ENCODE data around the gene SLC50A1.

SLC50A1 gene

DNA sequence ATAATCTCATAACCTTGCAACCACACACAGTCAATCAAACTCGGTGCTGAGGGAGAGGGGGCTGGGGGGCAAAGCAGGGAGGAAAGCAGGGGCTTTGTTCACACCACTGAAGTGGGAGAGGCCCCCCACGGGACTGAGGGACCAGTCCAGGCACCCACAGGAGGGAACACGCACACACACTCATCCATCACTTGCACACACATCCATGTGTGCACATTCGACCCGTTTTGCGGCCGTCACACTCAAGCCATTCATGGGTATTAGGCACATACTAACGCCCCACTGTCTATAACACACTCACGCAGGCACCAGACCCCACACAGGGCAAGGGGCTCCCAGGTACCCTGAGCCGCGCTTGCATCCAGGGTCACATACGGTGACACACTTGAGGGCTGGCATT lies 43.0 kb upstream of the SLC50A1 start:
- in situ Hi-C loops (cut with HindIII; ENCODE audit: low pct_ligation_motif_present, low sequenced_read_pairs) = no loop called here
- TF ChIP-seq, protein P1, sequence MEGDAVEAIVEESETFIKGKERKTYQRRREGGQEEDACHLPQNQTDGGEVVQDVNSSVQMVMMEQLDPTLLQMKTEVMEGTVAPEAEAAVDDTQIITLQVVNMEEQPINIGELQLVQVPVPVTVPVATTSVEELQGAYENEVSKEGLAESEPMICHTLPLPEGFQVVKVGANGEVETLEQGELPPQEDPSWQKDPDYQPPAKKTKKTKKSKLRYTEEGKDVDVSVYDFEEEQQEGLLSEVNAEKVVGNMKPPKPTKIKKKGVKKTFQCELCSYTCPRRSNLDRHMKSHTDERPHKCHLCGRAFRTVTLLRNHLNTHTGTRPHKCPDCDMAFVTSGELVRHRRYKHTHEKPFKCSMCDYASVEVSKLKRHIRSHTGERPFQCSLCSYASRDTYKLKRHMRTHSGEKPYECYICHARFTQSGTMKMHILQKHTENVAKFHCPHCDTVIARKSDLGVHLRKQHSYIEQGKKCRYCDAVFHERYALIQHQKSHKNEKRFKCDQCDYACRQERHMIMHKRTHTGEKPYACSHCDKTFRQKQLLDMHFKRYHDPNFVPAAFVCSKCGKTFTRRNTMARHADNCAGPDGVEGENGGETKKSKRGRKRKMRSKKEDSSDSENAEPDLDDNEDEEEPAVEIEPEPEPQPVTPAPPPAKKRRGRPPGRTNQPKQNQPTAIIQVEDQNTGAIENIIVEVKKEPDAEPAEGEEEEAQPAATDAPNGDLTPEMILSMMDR (IDR thresholded peaks at IDR 0.05; ENCODE audit: low read depth, low read length, missing control alignments) = no peak
- Histone ChIP-seq H3K4me3 (ENCODE audit: low read depth, low read length) (no peak overlapping the region), H3K27ac (no peak overlapping the region), H3K36me3 (replicated peaks) (no peaks in the 10 kb centered on the region), H3K27me3 (replicated peaks) (peaks cover 10% of the 10 kb centered on the region)
- DNase-seq = no peak

DNA sequence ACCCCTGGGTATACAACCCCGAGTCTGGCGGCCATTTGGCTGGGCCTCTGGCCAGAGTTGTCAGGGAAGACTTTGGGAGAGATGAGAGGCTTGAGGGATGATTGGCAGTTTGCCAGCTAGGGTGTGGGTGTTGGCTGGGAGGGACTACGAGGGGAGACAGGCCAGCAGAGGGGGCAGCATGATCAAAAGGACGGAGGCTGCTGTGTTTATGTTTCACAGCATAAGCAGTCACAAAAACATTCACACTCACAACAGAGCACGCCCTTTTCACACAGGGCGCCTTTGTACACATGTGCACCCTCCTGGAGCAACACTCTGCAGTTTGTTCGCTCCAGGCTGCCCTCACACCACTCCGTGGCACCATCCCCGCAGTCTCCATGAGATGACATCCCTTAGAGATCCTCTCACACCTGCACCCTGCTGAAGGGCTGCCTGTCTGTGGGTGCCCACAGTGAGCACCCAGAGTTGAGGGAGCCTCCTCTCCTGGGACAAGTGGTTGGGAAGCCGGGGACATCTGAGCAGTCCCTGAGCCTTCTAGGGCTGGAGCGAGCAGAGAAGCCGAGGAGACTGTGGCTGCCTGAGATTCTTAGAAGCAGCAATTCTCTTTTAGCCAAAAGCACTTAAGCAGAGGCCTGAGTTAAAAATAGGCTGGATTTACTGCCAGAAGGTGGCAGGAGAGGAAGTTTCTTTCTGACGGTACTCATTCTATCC lies 41.6 kb upstream of the SLC50A1 start:
- TF ChIP-seq, protein P1 (IDR thresholded peaks at IDR 0.05; ENCODE audit: low read depth, low read length, missing control alignments) = peak; percentile 58
- in situ Hi-C loops (cut with HindIII; ENCODE audit: low pct_ligation_motif_present, low sequenced_read_pairs) = no loop called here
- DNase-seq = no peak
- peaks cover 10% of the 10 kb centered on the region for H3K27me3 ChIP-seq (replicated peaks)
- H3K4me3 ChIP-seq (ENCODE audit: low read depth, low read length) = no peak overlapping the region
- H3K36me3 ChIP-seq (replicated peaks) = no peaks in the 10 kb centered on the region
- no peak overlapping the region for H3K27ac ChIP-seq

DNA sequence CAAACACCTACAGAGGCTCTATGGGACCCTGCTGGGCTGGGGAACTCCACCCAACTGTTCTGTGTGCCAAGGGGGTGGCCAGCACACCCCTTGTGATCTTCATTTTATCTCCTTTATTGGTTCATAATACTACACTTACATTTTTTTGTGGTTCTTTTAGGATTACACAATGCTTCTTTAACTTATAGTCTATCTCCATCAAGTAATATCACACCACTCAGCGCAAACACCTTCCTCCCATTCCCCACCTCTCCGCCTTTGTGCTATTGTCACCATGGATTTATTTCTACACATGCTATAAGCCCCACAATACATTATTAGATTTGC lies 41.1 kb upstream of the SLC50A1 start:
- TF ChIP-seq, protein P1 (IDR thresholded peaks at IDR 0.05; ENCODE audit: low read depth, low read length, missing control alignments) = no peak
- H3K27me3 ChIP-seq (replicated peaks) = peaks cover 10% of the 10 kb centered on the region
- in situ Hi-C loops (cut with HindIII; ENCODE audit: low pct_ligation_motif_present, low sequenced_read_pairs) = no loop called here
- H3K4me3 ChIP-seq (ENCODE audit: low read depth, low read length) = no peak overlapping the region
- no peak overlapping the region for H3K27ac ChIP-seq
- DNase-seq = no peak
- H3K36me3 ChIP-seq (replicated peaks) = no peaks in the 10 kb centered on the region

DNA sequence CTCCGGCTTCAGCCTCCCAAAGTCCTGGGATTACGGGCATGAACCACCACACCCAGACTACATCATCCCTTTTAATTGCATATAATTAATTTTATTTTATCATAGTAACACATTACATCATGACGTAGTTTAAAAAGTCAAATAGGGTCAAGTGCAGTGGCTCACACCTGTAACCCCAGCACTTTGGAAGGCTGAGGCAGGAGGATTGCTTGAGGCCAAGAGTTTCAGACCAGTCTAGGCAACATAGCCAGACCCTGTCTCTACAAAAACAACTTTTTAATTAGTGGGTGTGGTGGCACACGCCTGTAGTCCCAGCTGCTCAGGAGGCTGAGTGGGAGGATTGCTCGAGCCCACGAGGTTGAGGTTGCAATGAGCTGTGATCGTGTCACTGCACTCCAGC lies 36.3 kb upstream of the SLC50A1 start:
- Histone ChIP-seq H3K27ac (no peak overlapping the region), H3K4me3 (ENCODE audit: low read depth, low read length) (no peak overlapping the region), H3K36me3 (replicated peaks) (no peaks in the 10 kb centered on the region), H3K27me3 (replicated peaks) (peaks cover 10% of the 10 kb centered on the region)
- in situ Hi-C loops (cut with HindIII; ENCODE audit: low pct_ligation_motif_present, low sequenced_read_pairs) = no loop called here
- DNase-seq = no peak
- TF ChIP-seq, protein P1 (IDR thresholded peaks at IDR 0.05; ENCODE audit: low read depth, low read length, missing control alignments) = no peak

DNA sequence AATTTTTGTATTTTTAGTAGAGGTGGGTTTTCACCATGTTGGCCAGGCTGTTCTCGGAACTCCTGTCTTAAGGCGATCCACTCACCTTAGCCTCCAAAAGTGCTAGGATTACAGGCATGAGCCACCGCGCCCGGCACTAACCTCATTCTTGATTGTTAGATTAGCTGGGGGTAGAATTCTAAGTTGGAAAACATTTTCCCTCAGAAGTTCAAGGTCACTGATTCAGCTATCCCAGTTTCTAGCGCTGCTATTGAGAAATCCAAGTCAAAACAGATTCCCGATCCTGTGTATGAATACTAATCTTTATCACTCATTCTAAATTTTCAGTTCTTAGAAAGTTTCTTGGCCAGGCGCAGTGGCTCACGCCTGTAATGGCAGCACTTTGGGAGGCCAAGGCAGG lies 32.3 kb upstream of the SLC50A1 start:
- no peak overlapping the region for H3K4me3 ChIP-seq (ENCODE audit: low read depth, low read length)
- DNase-seq = no peak
- TF ChIP-seq, protein P1 (IDR thresholded peaks at IDR 0.05; ENCODE audit: low read depth, low read length, missing control alignments) = no peak
- H3K36me3 ChIP-seq (replicated peaks) = no peaks in the 10 kb centered on the region
- in situ Hi-C loops (cut with HindIII; ENCODE audit: low pct_ligation_motif_present, low sequenced_read_pairs) = no loop called here
- H3K27me3 ChIP-seq (replicated peaks) = peaks cover 3% of the 10 kb centered on the region
- no peak overlapping the region for H3K27ac ChIP-seq
